GM21526 (cell line): ENCODE measurements around the gene FGF12.

ENCODE experiments used
- ATAC-seq: cut with Tn5 transposase; IDR thresholded peaks from one replicate; pipeline ENCODE4 v1.9.1; 2021; ENCODE audit warnings: moderate library complexity; ENCODE audit not compliant: unreplicated experiment, low FRiP score

The FGF12 gene

DNA sequence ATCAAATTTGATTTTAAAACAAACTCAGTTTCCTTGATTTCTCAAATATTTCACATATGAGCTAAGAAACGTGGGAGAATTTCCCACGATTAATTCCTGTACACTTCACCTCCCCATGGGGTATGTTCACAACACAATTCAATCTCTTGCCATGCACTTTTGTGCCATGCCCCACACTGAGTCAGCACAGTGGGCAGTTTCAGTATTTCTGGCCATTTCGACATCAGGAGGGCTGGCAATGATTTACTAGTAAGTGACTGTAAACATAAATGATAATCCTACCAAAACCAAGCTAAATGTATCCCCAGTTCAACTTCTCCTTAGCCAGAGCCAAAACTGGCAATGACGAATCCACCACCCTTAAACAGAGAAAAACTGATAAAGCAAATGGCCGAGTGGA, 293.6 kb downstream of the FGF12 start:
- no peak for ATAC-seq

GRCh38 chr3:192422997-192423342, 304.4 kb downstream of the FGF12 start:
- ATAC-seq = no peak

DNA sequence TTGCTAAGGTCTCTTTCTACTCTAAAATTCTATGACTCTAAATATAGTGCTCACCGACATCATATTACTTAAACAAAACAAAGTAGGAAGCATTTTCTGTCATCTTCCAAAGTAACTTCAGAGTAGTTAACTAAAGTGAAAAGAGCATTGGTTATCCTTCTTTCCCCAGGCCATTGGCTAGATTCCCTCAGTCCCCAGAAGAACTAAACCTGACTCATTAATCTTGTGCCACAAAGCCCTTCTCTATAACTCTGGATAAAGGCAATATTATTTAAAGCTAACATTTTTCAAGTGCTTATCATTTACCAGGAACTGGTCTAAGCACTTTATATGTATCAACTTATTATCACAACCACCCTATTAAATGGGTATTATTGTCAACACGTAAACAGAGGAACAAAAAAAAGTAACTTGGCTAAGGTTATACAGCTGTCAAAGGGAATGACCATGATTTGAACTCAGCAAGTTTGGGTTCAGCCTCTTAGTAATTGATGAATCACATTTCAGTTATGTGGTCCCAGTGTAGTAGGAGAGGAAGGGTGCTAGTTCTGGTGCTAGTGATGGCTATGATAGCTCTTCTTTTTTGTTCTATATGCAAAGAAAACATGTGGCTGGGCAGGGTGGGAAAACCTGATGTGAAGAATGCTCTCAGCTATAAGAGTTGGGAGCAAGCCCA, 304.9 kb downstream of the FGF12 start:
- no peak for ATAC-seq

DNA sequence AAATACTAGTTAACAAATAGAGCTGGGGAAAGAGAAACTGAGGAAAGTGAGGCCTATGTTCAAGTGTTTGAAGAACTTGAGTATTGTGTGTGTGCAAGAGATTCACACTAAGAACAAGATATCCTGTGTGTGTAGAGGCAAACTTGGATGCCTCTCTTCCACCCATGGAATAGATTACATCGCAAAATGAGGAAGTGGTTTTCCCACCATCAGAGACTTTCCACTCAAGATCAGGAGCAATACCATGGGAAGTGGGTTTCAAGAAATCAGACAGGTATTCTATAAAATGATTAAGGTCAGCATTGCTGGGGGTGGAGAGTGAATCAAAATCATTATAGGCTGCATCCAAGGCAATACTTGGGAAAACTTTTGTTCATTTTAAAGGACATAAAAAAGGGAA, 308.0 kb downstream of the FGF12 start:
- ATAC-seq = no peak

GRCh38 chr3:192417559-192418055, 309.7 kb downstream of the FGF12 start:
- ATAC-seq = no peak

GRCh38 chr3:192417017-192417416, 310.3 kb downstream of the FGF12 start:
- ATAC-seq = no peak

- no peak for ATAC-seq
Measured at GRCh38 chr3:192413461-192413860, 313.9 kb downstream of the FGF12 start.

DNA sequence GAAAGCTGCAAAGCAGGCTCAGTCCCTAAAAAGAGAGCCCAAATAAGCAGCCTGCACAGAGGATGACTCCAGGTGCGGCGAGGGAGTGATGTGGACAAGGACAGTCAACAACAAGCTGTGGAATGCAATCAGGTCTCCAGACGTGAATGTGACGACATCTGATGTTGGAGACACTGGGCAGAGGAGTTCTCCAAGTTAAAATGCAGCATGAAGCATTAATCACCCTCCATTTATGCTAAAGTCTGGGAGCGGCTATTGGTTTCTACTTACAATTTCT, 316.7 kb downstream of the FGF12 start:
- ATAC-seq = no peak

GRCh38 chr3:192409838-192410683, 317.3 kb downstream of the FGF12 start:
- peak; percentile 22 for ATAC-seq

GRCh38 chr3:192409201-192409837, 318.0 kb downstream of the FGF12 start:
- ATAC-seq = peak; percentile 54

- ATAC-seq = no peak
Measured at GRCh38 chr3:192408647-192409200, 318.6 kb downstream of the FGF12 start.

- no peak for ATAC-seq
Measured at GRCh38 chr3:192408007-192408646, 319.2 kb downstream of the FGF12 start.

DNA sequence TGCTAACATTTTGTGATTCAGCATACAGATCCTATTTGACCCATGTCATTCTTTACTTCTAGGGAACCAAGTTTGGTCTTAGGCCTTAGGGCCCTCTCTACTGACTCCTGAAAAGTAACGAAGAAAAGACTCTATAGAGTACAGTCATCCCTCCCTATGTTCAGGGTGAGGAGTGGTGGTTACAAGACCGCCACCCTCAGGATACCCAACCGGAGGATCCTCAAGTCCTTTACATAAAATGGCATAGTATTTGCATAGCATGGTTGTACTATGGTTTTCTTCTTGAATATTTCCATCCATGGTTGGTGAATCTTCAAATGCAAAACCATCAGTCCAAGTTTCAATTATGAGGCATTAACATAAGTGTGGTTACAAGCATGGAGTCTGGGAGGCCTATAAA, 327.6 kb downstream of the FGF12 start:
- ATAC-seq = no peak

DNA sequence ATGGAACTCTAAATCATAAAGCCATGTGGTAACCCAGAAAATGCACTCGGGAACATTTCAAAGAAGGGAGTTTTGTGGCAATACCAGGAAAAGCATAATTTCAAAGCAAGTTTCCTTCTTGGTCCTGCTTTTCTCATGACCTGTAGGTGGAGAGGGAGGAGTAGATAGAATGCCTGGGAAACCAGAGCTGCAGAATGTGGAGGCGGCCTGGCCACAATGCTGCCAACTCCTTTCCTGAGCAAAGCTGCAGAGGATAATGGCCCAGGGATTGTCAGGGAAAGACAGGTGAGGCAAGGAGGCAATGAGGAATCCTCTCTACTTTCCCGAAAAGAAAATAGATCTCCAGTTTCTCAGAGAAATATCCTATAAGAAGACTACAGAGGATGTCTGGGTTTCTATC, 330.3 kb downstream of the FGF12 start:
- ATAC-seq = no peak

DNA sequence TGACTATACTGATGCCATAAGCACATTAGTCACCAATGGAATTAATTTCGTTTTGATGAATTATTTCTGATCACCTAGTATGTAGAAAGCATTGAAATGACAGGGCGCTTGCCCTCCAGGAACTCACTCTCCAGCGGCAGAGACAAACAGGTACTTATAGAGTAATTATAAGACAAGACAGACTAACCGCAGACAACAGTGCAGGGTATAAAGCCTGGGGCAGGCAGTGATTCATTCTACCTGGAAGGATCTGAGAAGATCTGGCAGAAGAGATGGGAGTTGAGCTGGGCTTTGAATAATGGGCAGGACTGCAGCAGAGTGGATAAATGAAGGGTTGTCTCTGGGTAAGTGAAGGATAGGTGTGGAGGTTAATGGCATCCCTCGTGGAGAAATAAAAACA, 331.8 kb downstream of the FGF12 start:
- no peak for ATAC-seq

- ATAC-seq = no peak
Measured at GRCh38 chr3:192392986-192393385, 334.4 kb downstream of the FGF12 start.

DNA sequence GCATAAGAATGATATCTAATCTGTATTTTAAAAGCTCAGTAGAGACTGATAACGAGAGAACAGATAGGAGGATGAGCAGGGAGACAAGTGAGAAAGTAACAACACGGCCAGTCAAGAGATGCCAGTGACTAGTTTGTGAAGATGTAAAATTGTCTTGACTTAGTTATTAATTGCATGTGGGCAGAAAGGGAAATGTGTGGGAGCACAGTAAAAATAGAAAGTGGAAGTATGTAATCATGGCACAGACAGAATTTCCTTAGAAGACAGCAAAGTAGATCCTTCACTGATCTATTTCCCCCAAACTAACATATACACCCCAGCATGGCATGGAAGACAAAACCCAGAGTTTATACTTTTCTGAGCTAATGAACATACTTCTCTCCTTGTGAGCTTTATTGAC, 344.5 kb downstream of the FGF12 start:
- ATAC-seq = no peak

DNA sequence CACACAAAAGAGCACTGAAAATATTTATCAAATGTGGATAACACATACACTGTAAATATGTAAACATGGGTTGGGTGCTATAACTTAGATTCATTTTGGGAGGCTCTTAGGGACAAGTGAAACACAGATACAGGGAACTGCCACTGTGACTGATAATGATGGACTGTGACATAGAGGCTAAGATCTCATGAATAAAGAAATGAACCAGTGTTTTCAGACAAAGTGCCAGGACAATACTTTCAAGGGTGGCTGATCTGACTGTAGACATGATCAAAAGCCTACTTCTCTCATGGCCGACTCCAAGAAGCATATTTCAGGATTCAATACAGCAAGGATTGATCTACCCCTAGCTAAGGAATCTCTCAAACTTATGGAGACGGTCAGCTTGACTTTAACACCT, 353.8 kb downstream of the FGF12 start:
- ATAC-seq = no peak

DNA sequence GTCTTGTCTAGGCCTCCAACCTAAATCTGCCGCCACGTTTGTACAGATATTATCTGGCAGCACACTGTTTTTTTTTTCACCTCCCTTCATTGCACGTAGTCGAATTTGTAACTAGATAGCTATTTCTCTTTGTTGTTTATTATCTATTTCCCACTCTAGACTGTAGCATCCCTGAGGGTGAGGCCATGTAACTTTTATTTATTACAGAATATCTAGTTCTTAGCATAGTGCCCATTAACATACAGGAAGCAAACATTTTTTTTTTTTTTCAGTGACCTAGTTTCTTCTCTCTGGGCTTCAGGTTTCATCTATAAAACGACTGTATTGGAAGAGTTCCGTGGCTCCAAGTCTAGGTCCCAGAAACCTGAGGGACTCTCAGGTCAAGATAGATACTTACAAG, 354.3 kb downstream of the FGF12 start:
- no peak for ATAC-seq

DNA sequence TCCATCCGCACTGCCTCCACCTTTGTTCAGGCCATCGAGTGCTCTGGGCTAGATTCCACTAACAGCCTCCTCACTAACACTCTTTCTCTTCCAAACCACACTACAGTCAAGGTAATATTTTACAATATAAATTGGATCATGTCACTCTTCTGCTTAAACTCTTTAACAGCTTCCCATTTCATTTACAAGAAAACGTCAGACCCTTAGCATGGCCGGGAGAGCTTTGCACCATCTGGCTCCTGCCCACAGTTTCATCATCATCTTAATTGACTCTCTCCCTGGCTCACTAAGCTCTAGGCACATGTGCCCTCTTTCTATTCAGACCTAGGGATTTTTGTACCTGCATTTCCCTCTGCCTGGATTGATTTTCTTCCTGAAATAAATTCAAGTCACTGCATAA, 354.7 kb downstream of the FGF12 start:
- ATAC-seq = no peak

GRCh38 chr3:192371870-192372400, 355.4 kb downstream of the FGF12 start:
- ATAC-seq = no peak
